Neural crest cell (in vitro differentiated cells): ENCODE measurements around the gene FCGR2B. TPM values are rescaled to one million over a fixed set of nuclear protein-coding genes. Genes with fewer than 3 reads are reported as not detected.
"Not testable (repeated sequence)": the region's sequence is repeated elsewhere in the genome, so short reads cannot be mapped to it uniquely, and the experiment has no call there.

Source experiments
- DNase-seq: peaks from one replicate; pipeline ENCODE4 v3.0.0; 2021; ENCODE audit warnings: low read depth, mixed read lengths, low spot score
- H3K27ac Mint-ChIP-seq: one replicate; pipeline ENCODE4 v1.8.0; 2021; ENCODE audit warnings: mild to moderate bottlenecking, mixed read lengths; ENCODE audit not compliant: unreplicated experiment
- H3K27me3 Mint-ChIP-seq: 2 replicates; pipeline ENCODE4 v1.8.0; 2021; ENCODE audit warnings: low read depth, mild to moderate bottlenecking, mixed read lengths
- H3K36me3 Mint-ChIP-seq: 2 replicates; pipeline ENCODE4 v1.8.0; 2021; ENCODE audit warnings: low read depth, mild to moderate bottlenecking, mixed read lengths
- H3K4me1 Mint-ChIP-seq: 2 replicates; pipeline ENCODE4 v1.8.0; 2021; ENCODE audit warnings: mixed read lengths
- H3K4me3 Mint-ChIP-seq: one replicate; pipeline ENCODE4 v1.8.0; 2021; ENCODE audit warnings: mild to moderate bottlenecking, mixed read lengths
- H3K9me3 Mint-ChIP-seq: 2 replicates; pipeline ENCODE4 v1.8.0; 2021; ENCODE audit warnings: mixed read lengths
- total RNA-seq: library from RNA; stranded (reverse); gene quantifications from 2 replicates; pipeline ENCODE4 v1.2.1, GENCODE V29; 2021
- TF ChIP-seq, protein P1 (sequence below): fragments of 200-600 bp; sonication (generic); conservative IDR thresholded peaks from 2 replicates; pipeline ENCODE4 v1.5.0; 2021; ENCODE audit warnings: antibody characterized with exemption, mild to moderate bottlenecking

The FCGR2B gene
- total RNA-seq, 1 donor from 2014 or later = not detected

DNA sequence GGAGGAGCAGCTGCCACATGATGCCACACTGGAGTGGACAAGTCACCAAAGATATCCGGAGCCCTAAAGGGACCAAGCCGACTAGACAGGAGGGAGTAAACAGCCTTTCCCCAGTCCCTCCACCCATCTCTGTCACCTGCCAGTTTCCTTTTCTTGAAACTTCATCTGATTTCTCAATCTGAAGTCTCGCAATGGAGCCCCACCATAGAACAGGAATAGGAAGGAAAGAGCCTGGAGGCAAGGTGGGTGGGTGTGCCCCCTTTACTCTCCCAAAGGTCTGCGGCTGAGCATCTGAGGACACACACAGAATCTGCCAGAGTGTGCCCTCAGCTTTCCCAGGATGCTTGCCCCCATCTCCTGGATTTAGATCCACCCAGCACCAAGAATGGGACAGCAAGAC lies 31.9 kb upstream of the FCGR2B start, which contains the start of gene FCGR3B:
Gene FCGR3B (minus strand): TSS at position 101 of the 400 bp plus-strand sequence. CDS start 82 bp downstream, at position 19.
- H3K27ac Mint-ChIP-seq = no peak within 1 kb of the TSS
- H3K4me3 Mint-ChIP-seq = no peak within 1 kb of the TSS
- no peaks in the 10 kb centered on the region for H3K36me3 Mint-ChIP-seq
- no peaks in the 10 kb centered on the region for H3K9me3 Mint-ChIP-seq
- H3K27me3 Mint-ChIP-seq = peaks cover 30% of the 10 kb centered on the region
- TF ChIP-seq, protein P1, sequence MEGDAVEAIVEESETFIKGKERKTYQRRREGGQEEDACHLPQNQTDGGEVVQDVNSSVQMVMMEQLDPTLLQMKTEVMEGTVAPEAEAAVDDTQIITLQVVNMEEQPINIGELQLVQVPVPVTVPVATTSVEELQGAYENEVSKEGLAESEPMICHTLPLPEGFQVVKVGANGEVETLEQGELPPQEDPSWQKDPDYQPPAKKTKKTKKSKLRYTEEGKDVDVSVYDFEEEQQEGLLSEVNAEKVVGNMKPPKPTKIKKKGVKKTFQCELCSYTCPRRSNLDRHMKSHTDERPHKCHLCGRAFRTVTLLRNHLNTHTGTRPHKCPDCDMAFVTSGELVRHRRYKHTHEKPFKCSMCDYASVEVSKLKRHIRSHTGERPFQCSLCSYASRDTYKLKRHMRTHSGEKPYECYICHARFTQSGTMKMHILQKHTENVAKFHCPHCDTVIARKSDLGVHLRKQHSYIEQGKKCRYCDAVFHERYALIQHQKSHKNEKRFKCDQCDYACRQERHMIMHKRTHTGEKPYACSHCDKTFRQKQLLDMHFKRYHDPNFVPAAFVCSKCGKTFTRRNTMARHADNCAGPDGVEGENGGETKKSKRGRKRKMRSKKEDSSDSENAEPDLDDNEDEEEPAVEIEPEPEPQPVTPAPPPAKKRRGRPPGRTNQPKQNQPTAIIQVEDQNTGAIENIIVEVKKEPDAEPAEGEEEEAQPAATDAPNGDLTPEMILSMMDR = no peak
- no peak for DNase-seq
- no peaks in the 10 kb centered on the region for H3K4me1 Mint-ChIP-seq

DNA sequence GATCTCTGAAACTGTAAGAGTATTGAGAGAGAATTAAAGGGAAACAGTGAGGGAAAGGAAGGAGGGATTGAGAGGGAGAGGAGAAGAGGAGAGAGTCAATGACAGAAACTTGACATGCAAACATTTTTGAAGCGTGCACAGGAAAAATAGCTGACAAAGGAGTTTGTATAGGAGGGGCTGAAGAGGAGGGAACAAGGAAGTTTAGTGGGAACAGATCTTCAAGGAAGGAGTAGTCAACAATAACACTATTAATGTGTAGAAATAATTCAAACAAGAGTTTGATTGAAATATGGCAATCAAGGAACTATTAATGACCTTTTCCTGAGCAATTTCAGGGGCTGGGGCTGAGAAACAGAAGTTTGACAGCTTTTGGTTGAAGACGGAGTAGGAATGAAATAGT lies 27.9 kb upstream of the FCGR2B start:
- H3K27ac Mint-ChIP-seq, H3K36me3 Mint-ChIP-seq, DNase-seq, H3K9me3 Mint-ChIP-seq, H3K4me1 Mint-ChIP-seq, H3K4me3 Mint-ChIP-seq: not testable (repeated sequence)
- H3K27me3 Mint-ChIP-seq = peaks cover 26% of the 10 kb centered on the region

DNA sequence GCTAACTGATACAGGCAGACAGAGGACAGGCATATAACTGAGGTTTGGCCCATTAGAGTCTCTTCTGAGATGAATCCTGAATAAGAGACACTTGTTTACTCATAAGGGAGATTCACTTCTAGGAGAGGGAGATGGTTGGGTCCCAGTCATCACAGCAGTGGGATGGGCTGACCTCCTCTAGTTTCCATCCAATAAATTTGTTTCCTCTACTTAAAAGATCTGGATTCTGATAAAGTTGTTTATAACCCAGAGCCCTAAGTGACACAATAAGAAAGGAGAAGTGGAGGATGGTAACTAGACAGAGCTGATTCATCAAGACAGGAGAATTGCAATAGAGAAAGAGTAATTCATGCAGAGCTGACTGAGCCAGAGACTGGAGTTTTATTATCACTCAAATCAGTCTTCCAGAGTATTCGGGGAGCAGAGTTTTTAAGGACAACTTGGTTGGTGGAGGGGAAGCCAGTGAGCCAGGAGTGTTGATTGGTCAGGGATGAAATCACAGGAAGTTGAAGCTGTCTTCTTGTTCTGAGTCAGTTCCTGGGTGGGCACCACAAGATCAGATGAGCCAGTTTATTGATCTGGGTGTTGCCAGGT lies 26.7 kb upstream of the FCGR2B start:
- not testable (repeated sequence) for H3K9me3 Mint-ChIP-seq, H3K36me3 Mint-ChIP-seq, DNase-seq, H3K27ac Mint-ChIP-seq, H3K4me1 Mint-ChIP-seq, H3K4me3 Mint-ChIP-seq
- H3K27me3 Mint-ChIP-seq = peaks cover 26% of the 10 kb centered on the region

DNA sequence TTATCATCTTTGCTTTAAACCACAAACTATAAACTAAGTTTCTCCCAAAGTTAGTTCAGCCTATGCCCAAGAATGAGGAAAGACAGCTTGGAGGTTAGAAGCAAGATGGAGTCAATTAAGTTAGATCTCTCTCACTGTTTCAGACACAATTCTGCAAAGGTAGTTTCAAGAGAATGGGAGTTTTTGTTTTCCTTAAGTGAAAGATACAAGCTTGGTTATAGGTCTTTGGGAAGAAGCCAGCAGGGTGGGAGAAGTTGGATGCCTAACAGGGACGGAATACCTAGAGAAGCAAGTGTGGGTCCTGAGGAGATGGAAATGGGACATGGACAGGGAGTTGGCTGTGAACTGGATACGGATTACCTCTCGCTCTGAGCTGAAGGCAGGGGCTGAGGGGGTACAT lies 26.0 kb upstream of the FCGR2B start:
- H3K27me3 Mint-ChIP-seq = peaks cover 26% of the 10 kb centered on the region
- not testable (repeated sequence) for H3K36me3 Mint-ChIP-seq, H3K9me3 Mint-ChIP-seq, H3K27ac Mint-ChIP-seq, H3K4me1 Mint-ChIP-seq, DNase-seq, H3K4me3 Mint-ChIP-seq

DNA sequence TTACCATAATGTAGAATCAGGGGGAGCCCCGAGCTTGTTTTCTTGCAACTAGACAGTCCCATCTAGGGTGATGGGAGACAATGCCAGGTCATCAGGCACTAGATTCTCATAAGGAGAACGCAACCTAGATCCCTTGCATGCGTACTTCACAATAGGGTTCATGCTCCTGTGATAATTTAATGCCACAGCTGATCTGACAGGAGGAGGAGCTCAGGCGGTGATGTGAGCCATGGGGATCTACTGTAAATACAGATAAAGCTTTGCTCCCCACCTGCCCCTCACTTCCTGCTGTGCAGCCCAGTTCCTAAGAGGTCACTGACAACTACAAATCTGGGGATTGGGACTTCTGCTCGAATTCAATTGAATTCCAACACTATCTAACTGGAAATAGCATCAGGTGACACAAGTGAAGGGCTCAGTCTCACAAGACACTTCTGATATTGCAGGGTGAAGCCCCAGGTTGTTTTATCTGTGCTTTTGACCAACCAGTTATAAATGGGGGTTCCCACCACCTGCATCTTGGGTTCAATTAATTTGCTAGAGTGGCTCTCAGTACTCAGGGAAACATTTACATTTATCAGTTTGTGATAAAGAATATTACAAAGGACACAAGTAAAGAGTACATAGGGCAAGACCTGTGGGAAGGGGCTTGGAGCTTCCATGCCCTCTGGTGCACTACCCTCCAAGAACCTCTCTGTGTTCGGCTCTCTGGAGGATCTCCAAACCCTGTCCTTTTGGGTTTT lies 24.5 kb upstream of the FCGR2B start:
- not testable (repeated sequence) for H3K4me3 Mint-ChIP-seq, H3K4me1 Mint-ChIP-seq, H3K27ac Mint-ChIP-seq, DNase-seq, H3K9me3 Mint-ChIP-seq, H3K36me3 Mint-ChIP-seq
- H3K27me3 Mint-ChIP-seq = peaks cover 33% of the 10 kb centered on the region

DNA sequence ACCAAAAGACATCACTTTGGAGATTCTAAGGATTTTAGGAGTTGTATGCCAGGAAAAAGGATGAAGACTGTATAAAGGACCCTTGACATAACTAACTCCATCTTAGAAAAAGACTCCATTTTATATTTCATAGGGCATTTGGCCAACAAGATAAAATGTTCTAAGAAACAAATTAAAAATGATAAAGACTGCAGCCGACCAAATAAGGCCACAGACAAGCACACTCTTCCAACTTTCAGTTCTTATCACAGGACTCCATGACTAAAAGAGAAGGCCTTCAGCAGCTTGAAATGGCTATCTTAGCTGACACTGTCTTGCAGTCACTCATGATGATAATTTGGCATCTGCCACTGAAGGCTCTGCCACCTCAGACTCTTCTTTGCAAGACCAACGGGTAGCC lies 23.7 kb upstream of the FCGR2B start:
- not testable (repeated sequence) for DNase-seq, H3K4me1 Mint-ChIP-seq, H3K36me3 Mint-ChIP-seq, H3K9me3 Mint-ChIP-seq, H3K4me3 Mint-ChIP-seq, H3K27ac Mint-ChIP-seq
- H3K27me3 Mint-ChIP-seq = peaks cover 38% of the 10 kb centered on the region

DNA sequence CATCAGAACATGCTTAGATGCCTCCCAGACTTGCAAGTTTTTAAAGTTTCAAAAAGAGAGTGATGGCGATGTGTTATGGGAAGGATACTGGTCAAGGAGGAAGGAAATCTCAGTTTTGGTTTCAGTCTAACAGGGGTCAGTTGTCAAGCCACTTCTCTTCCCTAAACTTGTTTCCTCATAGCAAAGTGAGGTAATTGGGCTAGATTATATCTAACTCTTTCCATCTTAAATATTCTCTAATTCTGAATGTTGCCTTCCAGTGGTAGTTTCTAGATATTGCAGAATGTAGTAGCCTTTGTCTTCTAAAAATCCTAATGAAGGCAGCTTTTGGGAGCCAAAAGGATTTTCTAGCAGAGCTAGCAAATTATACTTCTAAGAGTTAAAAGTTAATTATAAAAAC lies 20.2 kb upstream of the FCGR2B start:
- not testable (repeated sequence) for H3K9me3 Mint-ChIP-seq, H3K4me3 Mint-ChIP-seq, DNase-seq, H3K27ac Mint-ChIP-seq, H3K4me1 Mint-ChIP-seq, H3K36me3 Mint-ChIP-seq
- H3K27me3 Mint-ChIP-seq = peaks cover 44% of the 10 kb centered on the region

DNA sequence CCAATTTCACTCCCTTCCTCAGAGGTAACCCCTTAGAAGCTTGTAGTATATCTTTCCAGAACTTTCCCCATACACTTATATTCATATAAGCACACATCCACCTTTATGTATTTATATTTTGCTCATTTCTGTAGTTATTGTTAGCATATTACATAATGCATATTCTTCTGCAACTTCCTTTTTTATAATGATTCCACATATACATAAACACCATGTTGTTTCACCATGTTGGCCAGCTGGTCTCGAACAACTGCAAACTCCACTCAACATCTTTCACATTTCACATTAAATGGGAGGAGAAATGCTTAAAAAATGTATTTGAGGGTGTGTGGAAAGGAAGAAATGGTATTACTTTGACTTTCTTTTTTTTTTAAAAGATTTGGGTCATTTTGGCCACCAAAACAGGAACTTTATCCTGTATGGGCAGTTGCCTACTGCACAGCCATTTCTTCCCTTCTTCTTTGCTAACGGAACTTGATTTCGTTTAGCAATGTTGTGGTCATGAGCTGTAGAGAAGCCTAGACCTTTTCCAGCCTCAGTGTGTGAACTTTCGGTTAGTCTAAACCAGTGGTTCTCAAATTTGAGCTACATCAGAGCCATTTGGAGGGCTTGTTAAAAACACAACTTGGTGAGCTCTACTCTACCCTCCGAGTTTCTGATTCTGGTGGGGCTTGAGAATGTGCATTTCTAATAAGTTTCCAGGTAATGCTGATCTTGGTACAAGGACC lies 19.3 kb upstream of the FCGR2B start:
- not testable (repeated sequence) for H3K9me3 Mint-ChIP-seq, H3K27ac Mint-ChIP-seq, H3K36me3 Mint-ChIP-seq, H3K4me3 Mint-ChIP-seq, H3K4me1 Mint-ChIP-seq, DNase-seq
- peaks cover 46% of the 10 kb centered on the region for H3K27me3 Mint-ChIP-seq

DNA sequence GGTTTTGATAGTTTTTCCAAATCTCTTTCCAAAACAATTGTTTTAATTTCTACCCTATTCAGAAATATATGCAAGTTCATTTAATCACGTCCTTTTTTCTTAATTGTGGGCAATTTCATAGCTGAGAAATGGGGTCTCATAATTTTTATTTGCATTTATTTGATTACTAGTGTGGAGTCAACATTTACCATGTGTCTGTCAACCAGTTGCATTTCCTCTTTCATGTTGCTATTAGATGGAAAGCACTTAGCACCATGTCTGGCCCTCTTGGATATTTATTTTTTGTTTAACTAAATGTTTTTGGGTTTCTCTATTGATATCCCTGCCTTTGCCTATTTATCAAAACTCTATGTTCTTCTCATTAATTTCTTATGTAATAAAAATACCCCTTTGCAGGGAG lies 18.1 kb upstream of the FCGR2B start:
- not testable (repeated sequence) for H3K27ac Mint-ChIP-seq, DNase-seq, H3K4me1 Mint-ChIP-seq, H3K4me3 Mint-ChIP-seq, H3K9me3 Mint-ChIP-seq, H3K36me3 Mint-ChIP-seq
- peaks cover 51% of the 10 kb centered on the region for H3K27me3 Mint-ChIP-seq
